ENCODE measurements around the gene CLEC10A.
"Not testable (repeated sequence)": the region's sequence is repeated elsewhere in the genome, so short reads cannot be mapped to it uniquely, and the experiment has no call there.

CLEC10A gene

GRCh38 chr17:7107795-7108559, 27.9 kb upstream of the CLEC10A start:
- no peak for DNase-seq

DNA sequence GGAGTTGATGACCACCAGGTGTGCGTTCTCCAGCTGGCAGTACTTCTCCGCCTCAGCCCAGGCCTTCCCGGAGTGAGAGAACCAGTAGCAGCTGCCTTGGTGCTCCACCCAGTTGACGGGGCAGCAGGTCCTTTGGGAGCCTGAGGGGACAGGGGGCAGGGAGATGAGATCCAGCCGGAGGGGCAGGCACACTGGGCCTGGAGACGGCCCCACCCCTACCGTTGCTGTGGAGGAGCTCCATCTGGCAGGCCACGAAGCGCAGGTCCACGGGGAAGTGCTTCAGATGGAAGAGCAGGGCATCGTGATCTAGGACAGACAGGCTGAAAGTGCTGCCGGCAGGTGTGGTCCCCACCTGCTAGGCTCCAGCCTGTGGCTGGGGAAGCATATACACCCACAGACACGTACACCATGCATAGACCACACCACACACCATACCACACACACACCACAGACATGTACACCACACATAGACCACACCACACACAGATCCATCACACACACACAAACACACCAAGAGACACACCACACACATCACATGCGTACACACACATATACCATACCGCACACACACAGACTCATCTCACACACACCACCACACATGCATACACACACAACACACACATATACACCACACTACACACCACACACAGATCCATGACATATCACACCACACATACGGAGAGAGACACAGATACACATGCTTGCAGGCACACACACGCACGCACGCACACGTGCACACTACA, 27.1 kb upstream of the CLEC10A start:
- DNase-seq = no peak

- no peak for DNase-seq
These were observed 22.4 kb upstream of the CLEC10A start for GRCh38 chr17:7102421-7102820.

DNA sequence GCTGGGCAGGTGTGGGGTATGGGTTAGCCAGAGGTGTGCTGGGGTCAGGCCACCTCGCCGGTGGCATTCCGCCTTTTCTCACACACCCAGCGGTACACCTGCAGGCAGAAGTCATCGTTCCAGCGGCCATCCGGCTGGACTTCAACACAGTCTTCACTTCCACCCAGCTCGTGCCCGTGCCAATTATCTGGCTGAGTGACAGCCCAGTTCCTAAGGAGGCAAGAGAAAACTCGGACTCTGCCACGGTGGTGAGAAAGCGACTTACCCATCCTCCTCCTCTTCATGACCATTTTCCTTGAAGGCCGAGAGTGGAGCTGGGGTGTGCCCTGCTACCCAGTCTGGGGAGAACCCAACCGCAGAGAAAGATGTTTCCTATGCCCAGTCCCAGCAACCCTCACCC, 21.5 kb upstream of the CLEC10A start:
- DNase-seq = no peak

DNA sequence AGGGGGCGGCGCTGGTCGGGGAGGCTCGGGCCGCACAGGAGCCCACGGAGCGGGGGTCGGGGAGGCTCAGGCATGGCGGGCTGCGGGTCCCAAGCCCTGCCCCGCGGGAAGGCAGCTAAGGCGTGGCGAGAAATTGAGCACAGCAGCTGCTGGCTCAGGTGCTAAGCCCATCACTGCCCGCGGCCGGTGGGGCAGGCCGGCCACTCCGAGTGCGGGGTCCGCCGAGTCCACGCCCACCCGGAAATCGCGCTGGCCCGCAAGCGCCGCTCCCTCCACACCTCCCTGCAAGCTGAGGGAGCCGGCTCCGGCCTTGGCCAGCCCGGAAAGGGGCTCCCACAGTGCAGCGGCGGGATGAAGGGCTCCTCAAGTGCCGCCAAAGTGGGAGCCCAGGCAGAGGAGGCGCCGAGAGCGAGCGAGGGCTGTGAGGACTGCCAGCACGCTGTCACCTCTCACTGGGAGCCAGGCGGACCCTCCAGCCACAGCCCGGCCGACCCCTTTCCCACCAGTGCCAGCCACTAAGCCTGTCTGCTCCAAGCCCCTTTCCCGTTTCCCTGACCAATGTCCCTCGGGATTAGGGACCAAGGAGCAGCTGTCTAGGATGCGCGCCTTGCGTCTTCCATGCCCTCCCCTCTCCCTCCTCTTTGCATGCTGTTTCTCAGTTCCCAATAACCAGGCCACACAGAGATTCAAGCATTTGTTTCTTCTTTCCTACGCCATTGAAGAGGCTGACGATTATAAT, 20.8 kb upstream of the CLEC10A start:
- DNase-seq = not testable (repeated sequence)

DNA sequence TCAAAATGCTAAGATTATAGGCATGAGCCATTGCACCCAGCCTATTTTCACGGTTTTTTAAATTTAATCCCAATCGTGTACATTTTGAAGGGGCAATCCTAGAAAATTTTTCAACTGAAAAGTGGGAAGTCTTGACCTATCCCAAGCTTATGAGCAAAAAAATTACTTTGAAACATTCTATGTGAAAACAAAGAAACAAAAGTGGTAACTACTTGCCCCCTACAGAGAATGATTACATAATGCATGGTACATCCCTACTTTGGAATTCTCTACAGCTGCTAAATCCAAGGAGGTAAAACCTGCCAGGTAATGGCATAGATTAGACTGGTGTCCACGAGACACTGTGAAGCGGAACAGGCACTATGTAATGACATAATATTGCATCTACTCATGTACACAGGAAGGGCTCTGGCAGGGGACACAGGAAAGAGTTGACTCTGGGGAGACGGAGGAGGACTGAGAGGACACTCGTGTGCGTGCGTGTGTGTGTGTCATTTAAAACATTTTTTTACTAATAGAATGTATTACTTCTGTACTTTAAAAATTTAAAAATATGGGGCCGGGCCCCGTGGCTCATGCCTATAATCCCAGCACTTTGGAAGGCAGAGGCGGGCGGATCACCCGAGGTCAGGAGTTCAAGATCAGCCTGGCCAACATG, 18.9 kb upstream of the CLEC10A start:
- DNase-seq = no peak

DNA sequence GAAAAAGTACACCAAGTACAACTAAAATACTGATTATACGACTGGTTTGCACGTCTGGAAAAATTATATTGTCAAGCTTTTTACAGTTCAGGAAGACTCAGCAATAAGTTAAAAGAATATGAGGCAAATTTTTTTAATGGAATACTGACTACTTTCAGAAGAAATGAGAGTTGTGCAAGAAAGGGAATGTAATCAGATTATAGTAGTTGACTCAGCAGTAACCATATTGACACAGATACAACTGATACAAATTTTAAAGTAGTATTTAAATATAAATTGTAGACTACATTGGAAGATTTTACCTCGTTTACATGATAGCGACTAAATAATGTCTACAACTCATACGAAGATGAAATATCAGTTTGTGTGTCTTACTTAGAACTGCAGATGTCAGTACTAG, 17.9 kb upstream of the CLEC10A start:
- no peak for DNase-seq

DNA sequence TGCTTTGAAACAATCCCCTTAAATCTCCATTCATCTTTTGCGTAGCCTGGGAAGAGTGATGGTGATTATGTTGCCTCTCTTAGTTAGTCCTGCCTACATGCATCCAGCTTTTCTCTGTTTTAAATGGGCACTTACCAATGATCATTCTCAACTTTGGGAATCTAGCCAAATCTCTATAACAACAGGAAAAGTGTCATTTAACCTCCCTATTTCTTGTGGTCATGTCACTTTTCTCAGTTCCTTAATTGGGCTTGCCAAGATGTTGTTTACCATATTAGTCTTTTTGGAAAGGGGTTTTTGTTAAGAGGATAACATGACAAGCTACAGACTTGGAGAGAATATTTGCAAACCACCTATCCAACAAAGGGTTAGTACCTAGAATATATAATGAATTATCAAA, 15.6 kb upstream of the CLEC10A start:
- no peak for DNase-seq

GRCh38 chr17:7094652-7095019, 14.6 kb upstream of the CLEC10A start:
- no peak for DNase-seq

DNA sequence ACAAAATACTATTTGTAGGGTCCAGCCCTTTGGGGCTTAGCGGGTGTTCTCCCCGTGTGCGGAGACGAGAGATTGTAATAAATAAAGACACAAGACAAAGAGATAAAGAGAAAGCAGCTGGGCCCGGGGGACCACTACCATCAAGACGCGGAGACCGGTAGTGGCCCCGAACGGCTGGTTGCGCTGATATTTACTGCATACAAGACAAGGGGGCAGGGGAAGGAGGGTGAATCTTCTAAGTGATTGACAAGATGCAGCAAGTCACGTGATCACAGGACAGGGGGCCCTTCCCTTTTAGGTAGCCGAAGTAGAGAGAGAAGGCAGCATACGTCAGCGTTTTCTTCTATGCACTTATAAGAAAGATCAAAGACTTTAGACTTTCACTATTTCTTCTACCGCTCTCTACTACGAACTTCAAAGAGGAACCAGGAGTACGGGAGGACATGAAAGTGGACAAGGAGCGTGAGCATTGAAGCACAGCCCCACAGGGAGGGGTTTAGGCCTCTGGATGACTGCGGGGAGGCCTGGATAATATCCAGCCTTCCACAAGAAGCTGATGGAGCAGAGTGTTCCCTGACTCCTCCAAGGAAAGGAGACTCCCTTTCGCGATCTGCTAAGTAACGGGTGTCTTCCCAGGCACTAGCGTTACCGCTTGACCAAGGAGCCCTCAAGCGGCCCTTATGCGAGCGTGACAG, 11.4 kb upstream of the CLEC10A start:
- DNase-seq = peak; percentile 46

GRCh38 chr17:7089570-7089969, 9.5 kb upstream of the CLEC10A start:
- DNase-seq = not testable (repeated sequence)

DNA sequence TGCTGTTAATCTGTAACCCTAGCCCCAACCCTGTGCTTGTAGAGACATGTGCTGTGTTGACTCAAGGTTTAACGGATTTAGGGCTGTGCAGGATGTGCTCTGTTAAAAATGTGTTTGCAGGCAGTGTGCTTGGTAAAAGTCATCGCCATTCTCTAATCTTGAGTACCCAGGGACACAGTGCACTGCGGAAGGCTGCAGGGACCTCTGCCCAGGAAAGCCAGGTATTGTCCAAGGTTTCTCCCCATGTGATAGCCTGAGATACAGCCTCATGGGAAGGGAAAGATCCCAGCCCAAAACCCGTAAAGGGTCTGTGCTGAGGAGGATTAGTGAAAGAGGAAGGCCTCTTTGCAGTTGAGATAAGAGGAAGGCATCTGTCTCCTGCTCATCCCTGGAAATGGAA, 8.4 kb upstream of the CLEC10A start:
- not testable (repeated sequence) for DNase-seq

DNA sequence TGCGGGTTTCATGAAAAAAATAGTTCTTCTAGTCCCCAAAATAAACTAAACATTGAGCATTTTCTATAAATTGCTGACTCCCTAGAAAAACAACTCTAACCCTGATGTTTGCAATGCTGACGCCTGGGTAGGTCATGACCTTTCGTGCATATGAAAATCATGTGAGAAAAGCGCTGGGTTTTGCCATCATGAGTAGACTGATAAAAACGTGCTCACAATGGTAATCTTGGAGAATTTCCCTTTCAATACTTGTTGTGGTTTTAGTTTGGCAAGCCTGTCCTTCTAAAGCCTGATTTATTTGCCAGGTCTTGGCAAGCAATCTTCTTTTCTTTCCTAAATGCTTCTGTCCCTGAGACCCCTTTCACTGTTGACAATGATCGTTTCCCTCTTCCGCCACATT, 4.0 kb upstream of the CLEC10A start:
- DNase-seq = no peak

DNA sequence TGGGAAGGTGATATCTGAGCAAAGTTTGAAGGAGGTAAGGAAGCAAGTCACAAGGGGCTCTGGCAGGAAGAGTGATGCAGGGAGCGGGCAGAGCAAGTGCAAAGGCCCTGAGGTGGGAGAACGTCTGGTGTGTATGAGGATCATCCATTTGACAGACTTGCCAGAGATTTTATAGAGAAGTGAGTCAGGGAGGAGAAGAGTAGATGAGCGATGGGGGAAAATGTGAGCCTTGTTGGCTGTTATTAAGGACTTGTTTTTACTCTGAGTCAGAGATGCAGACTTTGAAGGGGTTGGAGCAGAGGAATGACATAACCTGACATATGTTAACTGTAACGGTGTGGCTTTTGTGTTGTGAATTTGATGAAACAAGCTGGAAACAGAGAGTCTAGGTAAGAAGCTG, 3.5 kb upstream of the CLEC10A start:
- no peak for DNase-seq

- peak; percentile 46 for DNase-seq
These were observed 1.5 kb upstream of the CLEC10A start for GRCh38 chr17:7081341-7082062.

- no peak for DNase-seq
These were observed 498 bp upstream of the CLEC10A start for GRCh38 chr17:7080456-7081041.

DNA sequence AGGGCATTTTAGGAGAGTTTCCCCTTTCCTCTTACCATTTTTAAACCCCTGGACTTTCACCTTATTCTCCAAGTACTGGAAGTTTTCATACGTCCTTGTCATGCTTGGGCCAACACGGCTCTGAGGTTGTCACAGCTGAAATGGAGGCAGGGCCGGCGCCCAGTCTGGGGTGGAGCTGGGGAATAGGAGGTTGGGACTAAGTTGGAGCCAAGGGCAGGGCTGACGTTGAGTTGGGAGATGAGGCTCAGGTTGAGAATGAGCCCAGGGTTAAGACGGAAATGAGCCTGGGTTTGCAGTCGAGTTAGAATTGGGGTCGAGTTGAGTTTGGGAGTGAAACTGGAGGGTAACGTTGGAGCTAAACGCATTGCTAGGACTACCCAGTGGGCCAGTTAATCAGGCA, 1.3 kb downstream of the CLEC10A start:
- no peak for DNase-seq

GRCh38 chr17:7077911-7078546, 2.0 kb downstream of the CLEC10A start:
- DNase-seq = no peak

DNA sequence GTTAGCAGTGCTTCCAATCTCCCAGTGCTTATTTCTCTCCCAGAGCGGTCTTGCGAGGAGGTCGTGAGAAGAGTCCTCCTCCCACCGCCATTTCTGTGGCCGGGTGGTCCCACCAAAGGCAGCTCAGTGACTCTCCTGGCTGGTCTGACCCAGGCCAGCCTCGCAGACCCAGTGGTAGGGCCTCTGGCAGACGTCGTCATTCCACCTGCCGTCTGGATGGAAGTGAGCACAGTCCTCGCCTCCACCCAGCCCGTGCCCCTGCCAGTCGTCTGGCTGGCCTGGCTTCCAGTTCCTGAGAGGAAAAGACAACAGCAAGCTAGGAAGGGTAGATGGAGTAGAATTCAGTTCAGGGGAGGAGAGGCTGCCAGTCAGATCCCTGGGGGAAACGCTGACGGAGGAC, 5.1 kb downstream of the CLEC10A start:
- DNase-seq = no peak

DNA sequence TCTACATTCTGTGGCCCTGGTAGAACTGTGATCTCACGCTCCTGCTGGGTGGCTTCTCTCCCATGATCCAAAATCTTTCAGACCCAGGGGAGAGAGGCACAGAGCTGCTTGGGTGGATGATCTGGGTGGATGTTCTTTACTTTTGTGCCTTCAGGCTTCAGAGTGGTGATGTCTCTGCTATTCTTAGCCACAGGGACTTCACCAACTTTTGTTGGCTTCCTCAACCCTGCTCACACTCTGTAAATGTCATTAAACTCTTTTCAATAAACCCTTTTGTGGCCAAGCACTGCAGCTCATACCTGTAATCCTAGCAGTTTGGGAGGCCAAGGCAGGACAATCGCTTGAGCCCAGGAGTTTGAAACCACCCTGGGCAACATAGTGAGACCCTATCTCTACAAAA, 7.6 kb downstream of the CLEC10A start:
- DNase-seq = no peak

- no peak for DNase-seq
These were observed 9.3 kb downstream of the CLEC10A start for GRCh38 chr17:7070712-7071111.
